DMS53 treated with DMSO at 0.1 percent for 48 hours (cell line): ENCODE measurements around the gene S100A3.
"Not testable (repeated sequence)": the region's sequence is repeated elsewhere in the genome, so short reads cannot be mapped to it uniquely, and the experiment has no call there.

Experiments
- DNase-seq: peaks from one replicate; lab custom pipeline; 2025; ENCODE audit not compliant: unreplicated experiment; lab: John Stamatoyannopoulos, UW

Gene S100A3

DNA sequence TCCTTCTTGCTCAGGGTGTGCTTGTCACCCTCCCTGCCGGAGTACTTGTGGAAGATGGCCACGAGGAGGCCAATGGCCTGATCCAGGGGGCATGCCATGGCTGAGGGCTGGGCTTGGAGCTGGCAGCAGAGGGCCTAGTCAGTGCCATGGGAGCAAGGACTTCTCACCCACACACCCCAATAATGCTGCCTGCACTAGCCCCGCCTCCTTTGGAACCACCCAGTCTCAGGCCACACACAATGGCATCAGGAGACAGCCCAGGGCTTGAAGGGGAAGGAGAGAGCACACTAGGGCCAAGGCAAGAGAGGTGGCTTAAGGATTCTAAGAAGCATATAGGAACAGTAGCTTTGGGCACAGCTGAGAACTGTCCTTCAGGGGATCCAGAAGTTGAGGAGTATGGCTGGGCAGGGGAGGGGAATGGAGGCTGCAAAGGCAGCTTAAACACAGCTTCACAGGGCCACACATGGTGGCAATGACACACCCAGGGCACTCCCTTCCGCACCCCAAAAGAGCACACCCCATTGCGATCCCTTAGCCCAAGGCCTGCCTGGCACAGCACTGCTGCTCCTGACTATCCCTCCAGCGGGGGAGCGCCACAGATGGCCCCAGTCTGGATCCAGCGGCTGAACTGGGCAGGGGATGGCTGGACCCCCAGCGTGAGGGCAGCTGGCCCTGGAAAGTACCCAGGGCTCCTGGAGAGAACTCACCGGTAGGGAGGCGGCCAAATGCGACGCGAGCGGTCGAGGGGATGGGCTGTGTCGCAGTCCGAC, 13.6 kb downstream of the S100A3 start, which contains the start of gene S100A6:
Gene S100A6, minus strand, starts transcription at position 750 of the 770 bp plus-strand sequence. Its CDS starts 652 bp downstream, at position 98.
- no peak for DNase-seq

DNA sequence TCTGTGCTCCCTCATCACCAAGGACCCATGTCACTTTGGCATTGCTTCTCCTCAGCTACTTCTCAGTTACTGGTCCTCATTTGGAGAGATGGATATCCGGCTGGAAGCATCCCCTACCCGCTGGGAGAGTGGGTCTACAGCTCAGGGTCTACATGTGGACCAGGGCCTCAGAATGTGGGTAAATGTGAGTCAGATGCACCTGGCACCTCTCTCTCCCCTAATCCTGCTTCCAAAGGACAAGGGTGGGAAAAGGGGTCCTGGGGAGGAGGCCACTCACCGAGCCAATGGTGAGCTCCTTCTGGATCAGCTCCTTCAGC, 14.2 kb downstream of the S100A3 start:
- DNase-seq, result no peak

GRCh38 chr1:153534226-153534924, 14.7 kb downstream of the S100A3 start:
- no peak for DNase-seq

DNA sequence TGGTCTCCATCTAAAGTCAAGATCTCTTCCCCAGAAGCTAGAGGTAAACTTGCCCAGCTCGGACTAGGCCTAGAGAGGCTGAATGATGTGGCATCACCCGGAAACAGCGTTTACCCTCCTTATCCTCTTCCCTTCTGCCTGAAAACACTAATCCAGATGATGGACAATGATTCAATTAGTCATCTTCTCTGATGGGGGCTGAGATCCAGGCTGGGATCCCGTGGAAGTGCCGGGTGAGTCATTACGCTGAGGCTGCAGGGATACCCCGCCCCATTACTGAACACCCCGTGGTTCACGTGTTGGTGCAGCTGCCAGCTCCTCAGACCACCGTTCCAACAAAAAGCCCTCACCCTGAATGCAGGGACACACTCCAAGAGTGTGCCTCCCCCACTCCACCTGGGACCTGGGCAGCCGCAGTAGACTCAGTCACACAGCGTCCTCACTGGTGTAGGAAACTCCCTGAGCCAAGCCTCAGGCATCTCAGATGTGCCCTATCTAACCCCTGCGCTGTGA, 15.3 kb downstream of the S100A3 start:
- peak; percentile 43 for DNase-seq

DNA sequence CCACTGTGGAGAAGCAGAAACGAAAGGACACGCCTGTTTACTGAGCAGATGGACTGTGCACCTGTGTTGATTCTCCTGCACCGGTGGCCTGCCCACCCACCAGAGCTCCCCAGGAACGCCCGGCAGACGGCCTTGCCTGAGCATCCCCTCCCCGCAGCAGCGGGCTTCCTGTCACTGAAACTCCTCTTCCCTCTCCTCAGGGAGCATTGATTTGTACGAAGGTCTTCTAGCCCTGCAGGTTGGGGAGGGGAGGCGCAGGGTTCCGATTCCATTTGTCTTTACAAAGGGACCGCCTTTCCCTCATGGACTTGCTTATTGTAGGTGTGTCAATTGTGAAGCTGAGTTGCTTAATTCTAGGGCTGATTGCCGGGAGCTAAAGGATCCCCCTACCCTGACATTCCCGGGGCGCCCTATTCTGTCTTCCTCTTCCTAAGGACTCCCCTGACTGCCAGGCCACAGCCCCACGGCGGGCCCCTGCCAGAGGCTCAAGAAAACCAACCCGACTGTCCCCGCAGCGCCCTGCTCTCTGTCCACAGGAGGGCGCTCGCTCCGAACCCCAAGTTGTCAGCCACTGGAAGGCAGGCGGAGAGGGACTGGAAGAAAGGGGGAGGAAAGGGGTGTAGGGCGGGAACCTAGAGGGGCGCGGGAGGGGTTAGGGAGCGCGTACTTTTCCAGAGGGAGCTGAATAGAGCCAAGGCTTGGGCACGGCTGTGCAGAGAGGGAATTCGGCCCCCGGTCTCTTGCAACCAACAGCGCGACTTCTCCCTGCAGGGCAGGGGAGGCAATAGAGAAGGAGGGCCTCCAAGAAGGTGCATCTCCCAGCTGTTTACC, 16.1 kb downstream of the S100A3 start:
- peak; percentile 85 for DNase-seq

- no peak for DNase-seq
These were observed 16.9 kb downstream of the S100A3 start for GRCh38 chr1:153532181-153532580.

- no peak for DNase-seq
These were observed 17.4 kb downstream of the S100A3 start for GRCh38 chr1:153531638-153532037.

- no peak for DNase-seq
These were observed 21.4 kb downstream of the S100A3 start for GRCh38 chr1:153527683-153528040.

- no peak for DNase-seq
These were observed 21.9 kb downstream of the S100A3 start for GRCh38 chr1:153527023-153527682.

GRCh38 chr1:153526132-153526543, 22.9 kb downstream of the S100A3 start:
- no peak for DNase-seq

- no peak for DNase-seq
These were observed 23.9 kb downstream of the S100A3 start for GRCh38 chr1:153525088-153525728.

- DNase-seq, result not testable (repeated sequence)
These were observed 26.6 kb downstream of the S100A3 start for GRCh38 chr1:153522353-153523048.

GRCh38 chr1:153521808-153522207, 27.2 kb downstream of the S100A3 start:
- not testable (repeated sequence) for DNase-seq

DNA sequence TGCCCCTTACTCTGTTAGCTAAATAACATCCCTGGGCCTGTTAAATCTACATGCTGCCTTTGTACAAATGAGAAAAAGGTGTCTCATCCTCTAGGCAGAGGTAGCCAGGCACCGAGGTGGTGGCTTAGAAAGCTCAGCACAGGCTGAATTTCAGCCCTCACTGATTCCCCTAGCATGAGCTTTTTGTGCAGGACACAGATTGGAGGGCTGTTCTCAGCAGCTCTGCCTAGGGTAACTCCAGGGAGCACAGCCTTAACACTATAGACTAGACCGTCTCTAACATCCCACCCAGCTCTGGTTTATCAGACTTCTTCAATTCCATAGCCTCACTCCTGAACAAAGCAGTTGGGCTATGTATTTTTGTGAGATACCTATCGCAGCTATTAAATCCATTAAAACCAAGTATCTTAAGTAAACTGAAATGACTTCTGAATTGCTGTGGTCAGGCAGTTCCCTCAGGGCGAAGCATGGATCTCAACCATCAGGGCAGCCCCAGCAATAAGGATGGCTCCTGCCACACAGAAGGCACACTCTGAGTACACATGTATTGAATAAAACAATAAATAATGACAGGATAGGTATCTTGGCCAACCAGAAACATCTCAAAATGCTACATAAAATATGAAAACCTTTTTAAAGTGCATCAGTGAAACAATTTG, 28.1 kb downstream of the S100A3 start:
- DNase-seq, result no peak

DNA sequence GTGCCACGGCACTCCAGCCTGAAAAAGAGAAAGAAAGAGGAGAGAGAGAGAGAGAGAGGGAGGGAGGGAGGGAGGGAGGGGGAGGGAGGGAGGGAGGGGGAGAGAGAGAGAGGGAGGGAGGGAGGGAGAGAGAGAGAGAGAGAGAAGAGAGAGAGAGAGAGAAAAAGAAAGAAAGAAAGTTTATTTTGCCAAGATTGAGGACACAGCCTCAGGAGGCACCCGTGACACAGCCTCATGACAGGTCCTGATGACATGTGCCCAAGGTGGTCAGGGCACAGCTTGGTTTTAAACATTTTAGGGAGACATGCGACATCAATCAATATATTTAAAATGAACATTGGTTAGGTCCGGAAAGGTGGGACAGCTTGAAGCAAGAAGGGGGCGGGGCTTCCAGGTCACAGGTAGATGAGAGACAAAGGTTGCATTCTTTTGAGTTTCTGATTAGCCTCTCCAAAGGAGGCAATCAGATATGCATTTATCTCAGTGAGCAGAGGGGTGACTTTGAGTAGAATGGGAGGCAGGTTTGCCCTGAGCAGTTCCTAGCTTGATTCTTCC, 28.8 kb downstream of the S100A3 start:
- DNase-seq, result not testable (repeated sequence)

DNA sequence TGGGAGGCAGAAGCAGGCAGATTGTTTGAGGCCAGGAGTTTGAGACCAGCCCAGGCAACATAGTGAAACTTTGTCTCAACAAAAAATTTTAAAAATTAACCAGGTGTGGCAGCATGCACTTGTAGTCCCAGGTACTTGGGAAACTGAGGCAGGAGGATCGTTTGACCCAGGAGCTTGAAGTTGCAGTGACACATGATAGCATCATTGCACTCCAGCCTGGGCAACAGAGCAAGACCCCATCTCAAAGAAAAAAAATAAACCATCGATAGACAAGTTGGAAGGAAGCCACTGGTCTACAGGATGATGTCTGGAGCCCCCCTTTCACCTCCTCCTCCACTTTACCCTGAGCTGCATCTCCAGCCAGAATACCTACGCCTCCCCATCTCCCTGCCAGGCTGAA, 29.8 kb downstream of the S100A3 start:
- no peak for DNase-seq

DNA sequence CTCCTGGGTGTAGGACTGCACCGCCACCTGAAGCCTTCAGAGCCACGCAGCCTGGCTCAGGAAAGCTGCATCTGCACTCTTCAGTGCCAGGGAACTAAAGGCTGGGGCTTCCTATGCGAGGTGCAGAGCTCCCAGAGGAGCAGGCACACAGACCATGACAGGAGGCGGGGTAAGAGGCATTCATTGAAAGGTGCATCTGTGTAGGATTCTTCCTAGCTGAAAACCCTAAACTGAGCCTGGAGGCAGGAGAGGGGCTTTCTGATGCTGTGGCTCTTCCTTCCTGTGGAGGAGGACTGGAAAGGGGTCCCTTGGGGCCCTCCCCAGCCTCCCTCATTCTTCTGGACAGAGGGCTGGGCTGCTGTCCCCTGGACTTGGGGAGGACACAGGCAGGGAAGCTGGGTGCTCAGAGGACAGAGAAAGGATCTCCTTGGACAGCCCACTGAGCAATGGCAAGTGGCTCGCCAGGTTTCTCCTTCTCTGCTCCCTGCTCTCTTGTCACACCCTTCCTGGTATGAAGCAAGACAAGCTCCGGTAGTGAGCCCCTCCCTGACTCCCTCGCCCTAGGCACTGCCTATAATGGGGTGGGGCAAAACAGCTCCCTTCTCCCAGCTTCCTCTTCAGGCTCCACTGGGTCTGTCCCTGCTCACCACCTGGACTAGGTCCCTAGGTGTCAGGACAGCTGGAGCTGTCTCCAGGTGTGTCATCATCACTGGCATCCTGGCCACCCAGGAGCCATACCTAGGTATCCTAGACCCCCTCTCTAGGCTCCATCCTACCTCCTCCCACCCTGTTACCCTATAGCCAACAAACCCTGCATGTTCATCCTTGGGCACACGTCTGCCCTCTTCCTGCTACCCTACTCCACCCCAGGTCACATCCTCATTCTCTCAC, 33.3 kb downstream of the S100A3 start:
- DNase-seq, result peak; percentile 56

GRCh38 chr1:153513666-153514065, 35.4 kb downstream of the S100A3 start:
- no peak for DNase-seq
